Measurements from ENCODE around the gene DDX56. TPM values are rescaled to one million over a fixed set of nuclear protein-coding genes. Genes with fewer than 3 reads are reported as not detected.

The DDX56 gene
- total and polyA plus RNA-seq, 2 experiments from 2014 or later, result 65.1 to 70.5 TPM

DNA sequence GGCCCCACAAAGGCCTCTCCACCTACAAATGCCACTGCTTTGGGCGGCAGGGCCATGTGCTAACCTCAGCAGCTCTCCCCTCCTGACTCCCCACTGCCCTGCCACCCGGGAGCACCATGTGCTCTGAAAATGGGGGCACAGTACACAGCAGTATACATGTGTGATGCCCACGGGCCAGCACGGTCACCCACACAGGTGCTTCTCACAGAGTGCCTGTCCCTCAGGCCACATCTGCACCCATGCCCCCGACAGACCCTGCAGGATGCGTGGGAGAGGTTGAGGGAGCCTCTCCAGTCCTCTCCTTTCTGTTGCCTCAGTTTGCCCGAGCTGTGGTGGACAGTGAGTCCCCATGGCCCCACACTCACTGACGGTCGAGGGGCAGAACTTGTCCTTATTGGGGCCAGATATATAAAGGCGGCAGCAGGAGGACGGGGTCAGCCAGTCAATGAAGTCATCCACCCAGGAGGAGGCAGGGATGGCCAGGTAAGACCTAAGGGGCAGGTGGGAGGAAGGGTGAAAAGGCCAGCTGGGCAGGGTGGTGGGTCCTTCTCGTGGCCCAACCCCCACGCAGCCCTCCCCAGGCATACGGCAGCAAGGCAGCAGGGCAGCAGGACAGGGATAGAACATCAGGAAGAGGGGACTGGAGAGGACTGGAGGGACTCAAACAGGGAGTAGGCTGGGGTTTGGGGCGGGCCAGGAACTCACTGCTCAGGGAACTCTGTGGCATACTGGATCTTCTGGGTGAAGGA is 52.2 kb downstream of the DDX56 start:
- Histone ChIP-seq H3K9me3 (ENCODE audit: low read depth) (no peaks in the 10 kb centered on the region), H3F3A (ENCODE audit: insufficient read depth) (no peaks in the 10 kb centered on the region), H3K27me3 (replicated peaks; ENCODE audit: insufficient read depth) (peaks cover 4% of the 10 kb centered on the region; the same call in 1 of the 2 replicates), H2AFZ (no peak overlapping the region), H3K79me2 (ENCODE audit: insufficient read depth) (no peaks in the 10 kb centered on the region), H3K4me1 (ENCODE audit: insufficient read depth) (no peaks in the 10 kb centered on the region), H4K20me1 (ENCODE audit: insufficient read depth) (no peaks in the 10 kb centered on the region), H3K9me2 (ENCODE audit: insufficient read depth) (no peaks in the 10 kb centered on the region), H3K4me2 (ENCODE audit: unreplicated experiment) (no peak overlapping the region), H3K9ac (no peak overlapping the region), H3K27ac (no peak overlapping the region), H3K4me3 (no peak overlapping the region), H3K36me3 (ENCODE audit: low read depth) (no peaks in the 10 kb centered on the region)
- 38 to 51% methylated on average over 14 to 15 of the region's 15 CpGs for WGBS, 2 experiments (ENCODE audit: low coverage in 1 of 2, low lambda C conversion rate in 2 of 2, missing lambda C conversion rate in 2 of 2)
- in situ Hi-C loops (cut with MboI), result no loop called here
- no peak for DNase-seq
- TF ChIP-seq EZH2 (IDR thresholded peaks at IDR 0.05; ENCODE audit: insufficient read depth, poor library complexity, severe bottlenecking), result no peak

GRCh38 chr7:44520574-44520973 is 53.1 kb downstream of the DDX56 start:
- TF ChIP-seq EZH2 (IDR thresholded peaks at IDR 0.05; ENCODE audit: insufficient read depth, poor library complexity, severe bottlenecking) (no peak), EZH2phosphoT487 (IDR thresholded peaks at IDR 0.05; ENCODE audit: insufficient read depth, low read depth) (no peak)
- H3K79me2 ChIP-seq (ENCODE audit: insufficient read depth), result no peaks in the 10 kb centered on the region
- WGBS, 2 experiments (ENCODE audit: low coverage in 1 of 2, low lambda C conversion rate in 2 of 2, missing lambda C conversion rate in 2 of 2), result 66 to 81% methylated on average over 5 of the region's 5 CpGs
- H3K36me3 ChIP-seq (ENCODE audit: low read depth), result no peaks in the 10 kb centered on the region
- no peaks in the 10 kb centered on the region for H4K20me1 ChIP-seq (ENCODE audit: insufficient read depth)
- no peak overlapping the region for H2AFZ ChIP-seq
- no peak overlapping the region for H3K4me3 ChIP-seq
- no peak overlapping the region for H3K9ac ChIP-seq
- in situ Hi-C loops (cut with MboI), result no loop called here
- no peak overlapping the region for H3K4me2 ChIP-seq (ENCODE audit: unreplicated experiment)
- no peak overlapping the region for H3K27ac ChIP-seq
- no peaks in the 10 kb centered on the region for H3F3A ChIP-seq (ENCODE audit: insufficient read depth)
- no peak for DNase-seq
- H3K4me1 ChIP-seq (ENCODE audit: insufficient read depth), result no peaks in the 10 kb centered on the region
- H3K9me2 ChIP-seq (ENCODE audit: insufficient read depth), result no peaks in the 10 kb centered on the region
- H3K27me3 ChIP-seq (replicated peaks; ENCODE audit: insufficient read depth), result peaks cover 4% of the 10 kb centered on the region; the same call in 1 of the 2 replicates
- H3K9me3 ChIP-seq (ENCODE audit: low read depth), result no peaks in the 10 kb centered on the region

DNA sequence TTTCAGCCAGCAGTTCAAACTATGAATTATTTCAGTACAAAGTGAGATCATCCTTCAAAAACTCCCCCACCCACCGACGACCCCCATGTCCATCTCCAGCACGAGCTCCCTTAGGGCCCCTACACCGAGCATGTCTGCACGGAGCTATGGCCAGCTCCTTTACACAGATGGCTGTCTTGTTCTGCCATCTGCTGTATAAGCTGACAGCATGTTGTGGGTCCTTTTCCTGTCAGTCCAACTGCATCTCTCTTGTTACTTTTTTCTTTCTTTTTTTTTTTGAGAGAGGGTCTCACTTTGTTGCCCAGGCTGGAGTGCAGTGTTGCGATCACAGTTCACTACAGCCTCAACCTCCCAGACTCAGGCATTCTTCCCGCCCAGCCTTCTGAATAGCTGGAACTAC is 54.2 kb downstream of the DDX56 start:
- no peak overlapping the region for H3K4me2 ChIP-seq (ENCODE audit: unreplicated experiment)
- no peak for DNase-seq
- H3F3A ChIP-seq (ENCODE audit: insufficient read depth), result no peaks in the 10 kb centered on the region
- H3K36me3 ChIP-seq (ENCODE audit: low read depth), result no peaks in the 10 kb centered on the region
- no peaks in the 10 kb centered on the region for H3K79me2 ChIP-seq (ENCODE audit: insufficient read depth)
- no peaks in the 10 kb centered on the region for H3K9me2 ChIP-seq (ENCODE audit: insufficient read depth)
- H3K27me3 ChIP-seq (replicated peaks; ENCODE audit: insufficient read depth), result peaks cover 4% of the 10 kb centered on the region; the same call in 1 of the 2 replicates
- in situ Hi-C loops (cut with MboI), result no loop called here
- TF ChIP-seq EZH2 (IDR thresholded peaks at IDR 0.05; ENCODE audit: insufficient read depth, poor library complexity, severe bottlenecking), result no peak
- no peak for TF ChIP-seq EZH2phosphoT487 (IDR thresholded peaks at IDR 0.05; ENCODE audit: insufficient read depth, low read depth)
- no peaks in the 10 kb centered on the region for H4K20me1 ChIP-seq (ENCODE audit: insufficient read depth)
- WGBS, 2 experiments (ENCODE audit: low coverage in 1 of 2, low lambda C conversion rate in 2 of 2, missing lambda C conversion rate in 2 of 2), result 36 to 39% methylated on average over 7 of the region's 7 CpGs
- H3K27ac ChIP-seq, result no peak overlapping the region
- no peak overlapping the region for H3K4me3 ChIP-seq
- no peak overlapping the region for H2AFZ ChIP-seq
- no peak overlapping the region for H3K9ac ChIP-seq
- H3K4me1 ChIP-seq (ENCODE audit: insufficient read depth), result no peaks in the 10 kb centered on the region
- H3K9me3 ChIP-seq (ENCODE audit: low read depth), result no peaks in the 10 kb centered on the region

DNA sequence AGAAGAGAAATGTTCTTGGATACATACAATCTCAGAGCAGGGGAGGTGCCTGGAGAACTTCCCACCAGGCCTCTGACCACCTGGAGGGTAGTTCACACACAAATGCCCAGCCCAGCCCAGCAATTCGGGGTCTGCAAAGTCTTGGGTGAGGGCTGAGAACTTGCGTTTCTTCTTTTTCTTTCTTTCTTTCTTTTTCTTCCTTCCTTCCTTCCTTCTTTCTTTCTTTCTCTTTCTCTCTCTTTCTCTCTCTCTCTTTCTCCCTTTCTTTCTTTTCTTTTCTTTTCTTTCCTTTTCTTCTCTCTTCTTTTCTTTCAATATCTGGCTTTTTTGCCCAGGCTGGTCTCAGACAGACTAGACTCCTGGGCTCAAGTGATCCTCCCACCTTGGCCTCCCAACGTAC is 54.9 kb downstream of the DDX56 start:
- Histone ChIP-seq H3K79me2 (ENCODE audit: insufficient read depth) (no peaks in the 10 kb centered on the region), H3K4me3 (no peak overlapping the region), H3K27me3 (replicated peaks; ENCODE audit: insufficient read depth) (peaks cover 4% of the 10 kb centered on the region; the same call in 1 of the 2 replicates), H3K4me2 (ENCODE audit: unreplicated experiment) (no peak overlapping the region), H3K9me3 (ENCODE audit: low read depth) (no peaks in the 10 kb centered on the region), H3K4me1 (ENCODE audit: insufficient read depth) (no peaks in the 10 kb centered on the region), H3K27ac (no peak overlapping the region), H3K9me2 (ENCODE audit: insufficient read depth) (no peaks in the 10 kb centered on the region), H3F3A (ENCODE audit: insufficient read depth) (no peaks in the 10 kb centered on the region), H3K9ac (no peak overlapping the region), H4K20me1 (ENCODE audit: insufficient read depth) (no peaks in the 10 kb centered on the region), H2AFZ (no peak overlapping the region), H3K36me3 (ENCODE audit: low read depth) (no peaks in the 10 kb centered on the region)
- TF ChIP-seq EZH2phosphoT487 (IDR thresholded peaks at IDR 0.05; ENCODE audit: insufficient read depth, low read depth) (no peak), EZH2 (IDR thresholded peaks at IDR 0.05; ENCODE audit: insufficient read depth, poor library complexity, severe bottlenecking) (no peak)
- no peak for DNase-seq
- 58 to 64% methylated on average over 3 of the region's 3 CpGs for WGBS, 2 experiments (ENCODE audit: low coverage in 1 of 2, low lambda C conversion rate in 2 of 2, missing lambda C conversion rate in 2 of 2)
- in situ Hi-C loops (cut with MboI), result no loop called here
